Activated CD8-positive, alpha-beta memory T cell treated with anti-CD3 and anti-CD28 coated beads, Interleukin-2, amount 50 U/mL, for 4 hours (primary cell): ENCODE data around the gene CYP3A5.
"Not testable (repeated sequence)": the region's sequence is repeated elsewhere in the genome, so short reads cannot be mapped to it uniquely, and the experiment has no call there.

ENCODE experiments used
- DNase-seq: peaks from one replicate; pipeline ENCODE4 v3.0.0-alpha.2; 2020

CYP3A5 gene

GRCh38 chr7:99637414-99637813, 42.4 kb downstream of the CYP3A5 start:
- DNase-seq = not testable (repeated sequence)

GRCh38 chr7:99631295-99632109, 48.3 kb downstream of the CYP3A5 start:
- DNase-seq = peak; percentile 38

- no peak for DNase-seq
These were observed 50.2 kb downstream of the CYP3A5 start for GRCh38 chr7:99629643-99630042.

- no peak for DNase-seq
These were observed 51.0 kb downstream of the CYP3A5 start for GRCh38 chr7:99628471-99629465.

DNA sequence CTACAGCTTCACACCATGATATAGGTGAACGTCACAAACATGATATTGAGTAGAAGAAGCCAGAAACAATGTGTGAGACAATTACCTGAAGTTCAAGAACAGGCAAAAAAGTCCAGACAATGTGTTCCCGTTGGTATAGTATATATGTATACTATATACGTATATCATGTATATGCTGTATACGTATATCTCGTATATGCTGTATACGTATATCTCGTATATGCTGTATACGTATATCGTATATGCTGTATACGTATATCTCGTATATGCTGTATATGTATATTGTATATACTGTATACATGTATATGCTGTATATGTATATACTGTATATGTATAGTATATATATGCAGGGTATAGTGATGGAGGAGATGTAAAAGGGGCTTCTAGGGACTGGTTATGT, 52.3 kb downstream of the CYP3A5 start:
- no peak for DNase-seq

DNA sequence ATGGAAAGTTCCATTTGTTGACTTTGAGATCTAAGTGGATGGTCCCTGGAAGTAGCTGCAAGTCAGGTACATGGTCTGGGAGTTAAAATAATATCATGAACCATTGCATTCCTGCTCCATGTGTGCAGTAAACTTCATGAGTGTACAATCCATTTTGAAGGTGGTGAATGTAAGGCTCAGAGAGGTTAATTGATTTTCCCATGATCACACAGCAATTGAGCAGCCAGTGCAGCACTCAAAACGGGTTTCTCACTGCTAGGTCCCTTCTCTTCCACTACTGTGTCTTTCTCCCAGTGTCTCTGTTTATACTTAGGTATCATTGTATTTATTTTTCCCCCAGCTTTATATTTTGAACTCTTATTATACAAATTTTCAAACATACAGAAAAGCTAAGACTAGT, 53.1 kb downstream of the CYP3A5 start:
- DNase-seq = no peak

DNA sequence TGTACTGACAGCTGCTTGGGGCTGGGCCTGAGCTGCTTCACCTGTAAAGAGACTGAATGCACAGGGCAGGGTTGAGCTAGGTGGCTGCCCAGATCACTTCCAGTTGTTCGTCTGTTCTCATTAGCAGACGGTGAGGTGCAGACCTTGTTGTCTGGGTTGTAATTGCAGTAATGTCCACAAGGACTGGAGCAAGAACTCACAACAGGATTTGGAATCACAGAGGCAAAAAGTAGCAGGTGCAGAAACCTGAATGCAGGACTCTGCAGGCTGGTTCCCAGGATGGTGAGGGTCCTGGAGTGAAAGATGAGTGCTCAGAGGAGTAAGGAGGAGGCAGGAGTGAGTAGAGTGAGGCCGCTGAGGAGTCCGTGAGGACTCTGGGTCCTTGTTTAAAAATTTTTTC, 53.8 kb downstream of the CYP3A5 start:
- no peak for DNase-seq

DNA sequence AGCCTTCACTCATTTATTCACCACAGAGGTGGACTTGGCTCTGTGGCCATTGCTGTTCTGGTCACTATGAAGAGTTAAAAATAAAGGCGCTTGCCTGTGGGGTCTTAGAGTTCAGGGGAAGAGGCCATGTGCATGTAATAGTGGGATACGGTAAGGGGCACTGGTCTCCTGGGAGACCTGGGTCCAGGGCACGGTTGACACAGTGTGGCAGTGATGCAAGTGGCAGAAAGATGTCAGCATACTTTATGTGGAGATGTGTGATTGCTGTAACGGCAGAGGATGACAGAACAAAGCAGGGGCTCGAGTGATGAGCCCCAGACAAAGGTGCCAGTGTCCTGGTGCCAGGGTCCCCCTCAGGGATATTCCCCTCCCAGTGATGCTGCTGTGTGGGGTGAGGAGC, 54.5 kb downstream of the CYP3A5 start:
- no peak for DNase-seq

GRCh38 chr7:99624484-99624883, 55.3 kb downstream of the CYP3A5 start:
- DNase-seq = peak; percentile 68

DNA sequence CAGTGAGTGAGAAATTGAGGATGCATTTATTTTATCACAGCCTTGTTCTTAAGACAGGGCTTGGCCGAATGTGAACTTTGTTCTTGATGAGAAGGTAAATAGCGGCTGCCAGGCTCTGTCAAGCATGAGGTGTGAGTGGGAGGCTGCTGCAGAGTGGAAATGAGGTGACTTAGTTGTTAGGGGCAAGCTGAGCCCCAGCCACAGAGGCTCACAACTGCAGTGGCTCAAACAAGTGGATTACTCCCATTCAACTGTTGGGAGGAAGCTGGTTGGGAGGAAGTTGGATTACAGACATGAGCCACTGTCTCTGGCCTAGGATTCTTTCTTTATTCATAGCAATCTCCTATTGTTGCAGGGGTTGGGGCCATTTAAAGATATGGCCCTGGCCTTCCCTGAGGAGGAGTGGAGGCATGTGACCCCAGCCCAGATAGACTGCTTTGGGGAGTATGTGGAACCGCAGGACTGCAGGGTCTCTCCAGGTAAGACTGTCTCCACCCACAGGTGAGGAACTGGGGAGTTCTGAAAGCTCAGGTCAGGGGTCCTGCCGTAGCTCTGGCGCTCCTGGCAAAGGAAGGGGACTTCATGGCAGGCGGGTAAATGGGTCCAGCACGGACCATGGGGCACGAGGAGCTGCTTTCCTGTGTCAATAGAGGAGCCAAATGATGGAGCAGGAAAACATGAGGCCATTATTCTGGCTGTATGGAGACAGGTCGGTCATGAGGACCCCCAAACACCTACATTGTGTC, 55.9 kb downstream of the CYP3A5 start:
- DNase-seq = peak; percentile 36

DNA sequence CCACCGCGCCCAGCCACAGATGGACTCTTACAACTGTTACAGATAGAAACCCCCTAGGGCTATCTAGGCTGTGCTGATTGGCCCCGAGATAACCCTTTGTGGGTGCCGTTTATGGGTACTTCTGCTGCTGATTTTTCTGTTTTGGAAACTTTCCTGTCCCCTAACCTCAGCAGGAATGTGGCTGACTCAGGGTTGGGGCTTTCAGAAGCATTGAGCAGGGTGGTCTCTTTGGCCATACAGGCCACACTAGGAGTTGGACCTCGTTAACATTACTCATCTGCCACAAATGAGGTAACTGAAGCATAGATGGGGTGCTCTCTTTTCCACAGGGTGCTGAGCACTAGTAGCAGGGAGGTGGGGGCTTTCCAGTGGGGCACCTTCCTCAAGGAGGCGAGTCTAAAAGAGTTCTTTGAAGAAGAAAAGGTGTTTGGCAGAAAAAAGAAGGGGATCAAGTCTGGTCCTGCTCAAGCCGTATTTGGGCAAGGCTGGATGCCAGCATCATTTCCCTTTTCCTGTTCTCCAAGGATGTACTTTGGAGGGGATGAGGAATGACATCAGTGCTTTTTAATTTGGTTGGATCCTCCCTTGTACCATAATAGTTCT, 56.6 kb downstream of the CYP3A5 start:
- no peak for DNase-seq

GRCh38 chr7:99622596-99622995, 57.2 kb downstream of the CYP3A5 start:
- no peak for DNase-seq

DNA sequence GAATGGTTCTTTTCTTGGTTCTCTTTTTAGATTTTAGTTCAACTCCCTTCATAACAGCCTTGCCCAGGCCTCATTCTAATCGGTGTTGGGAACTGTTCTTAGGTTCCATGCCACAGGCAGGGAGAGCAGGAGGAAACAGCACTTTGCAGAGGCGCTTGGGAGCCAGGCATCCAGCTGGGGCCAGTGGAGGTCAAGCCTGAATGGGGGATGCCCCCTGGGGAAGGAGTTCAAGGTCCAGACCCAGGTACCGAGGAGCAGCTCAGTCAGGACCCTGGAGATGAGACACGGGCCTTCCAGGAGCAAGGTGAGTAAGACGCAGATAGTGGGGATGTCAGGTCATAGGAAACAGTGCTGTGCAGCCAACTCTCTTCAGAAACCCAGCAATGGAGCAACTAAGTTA, 58.5 kb downstream of the CYP3A5 start:
- DNase-seq = no peak

- DNase-seq = no peak
These were observed 60.1 kb downstream of the CYP3A5 start for GRCh38 chr7:99619571-99620130.

DNA sequence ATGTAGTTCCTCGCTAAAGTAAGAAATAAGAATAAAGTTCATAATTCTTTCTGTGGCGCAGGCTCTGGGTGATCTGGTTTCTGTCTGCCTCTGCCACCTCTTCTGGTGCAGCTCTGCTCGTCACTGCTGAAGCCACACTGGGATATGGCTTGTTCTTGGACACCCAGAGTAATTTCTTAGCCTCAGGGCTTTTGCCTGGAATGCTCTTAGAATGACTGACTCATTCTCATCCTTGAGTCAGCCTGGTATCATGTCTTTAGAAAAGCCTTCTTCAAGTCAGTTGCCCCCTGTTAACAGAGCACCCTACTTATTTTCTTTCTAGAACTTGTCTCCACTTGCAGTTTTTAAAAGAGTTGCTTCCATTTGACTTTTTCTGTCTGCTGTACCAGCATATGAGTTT, 61.1 kb downstream of the CYP3A5 start:
- DNase-seq = no peak

- DNase-seq = no peak
These were observed 62.5 kb downstream of the CYP3A5 start for GRCh38 chr7:99617192-99617781.

DNA sequence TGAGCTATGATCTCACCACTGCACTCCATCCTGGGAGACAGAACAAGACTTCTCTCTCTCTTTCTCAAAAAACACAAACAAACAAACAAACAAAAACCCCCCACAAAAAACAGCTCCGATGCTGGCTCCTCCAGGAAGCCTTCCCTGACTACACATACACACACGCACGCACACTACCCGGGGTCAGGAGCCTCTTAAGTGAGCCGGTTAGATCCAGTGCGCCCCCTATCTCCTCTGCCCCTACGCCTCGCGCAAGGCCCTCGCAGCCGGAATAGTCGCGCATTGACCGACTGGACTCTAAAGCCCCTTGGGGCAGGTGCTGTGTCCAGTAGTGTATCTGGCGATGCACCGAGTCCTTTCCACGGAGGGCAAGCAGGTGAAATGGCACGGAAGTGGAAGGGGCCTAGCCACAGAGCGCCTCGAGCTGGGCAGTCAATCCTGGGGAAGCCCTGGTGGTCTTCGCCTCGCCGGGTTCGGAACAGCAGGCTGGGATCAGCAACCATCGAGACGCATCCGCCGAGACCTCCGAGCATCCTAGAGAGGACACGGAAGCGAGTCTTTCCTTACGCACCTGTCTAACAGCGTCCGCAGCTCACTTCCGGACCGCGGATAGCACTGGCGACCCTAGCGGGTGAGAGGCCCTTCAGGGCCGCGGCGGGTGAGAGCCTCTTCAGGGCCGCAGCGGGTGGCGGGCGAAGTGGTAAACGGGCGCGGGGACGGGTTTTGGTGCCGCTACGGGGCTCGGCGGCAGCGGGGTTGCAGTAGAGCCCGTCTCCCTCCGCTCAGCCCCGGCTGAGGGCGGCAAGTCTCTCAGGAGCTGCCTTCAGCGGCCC, 63.2 kb downstream of the CYP3A5 start, which contains the start of gene ZSCAN25:
Gene ZSCAN25, plus strand, starts transcription at position 588 of the 833 bp plus-strand sequence. CDS start 2,661 bp downstream, outside the sequence.
- peak; percentile 84 for DNase-seq

- DNase-seq = no peak
These were observed 63.8 kb downstream of the CYP3A5 start for GRCh38 chr7:99615989-99616358.

DNA sequence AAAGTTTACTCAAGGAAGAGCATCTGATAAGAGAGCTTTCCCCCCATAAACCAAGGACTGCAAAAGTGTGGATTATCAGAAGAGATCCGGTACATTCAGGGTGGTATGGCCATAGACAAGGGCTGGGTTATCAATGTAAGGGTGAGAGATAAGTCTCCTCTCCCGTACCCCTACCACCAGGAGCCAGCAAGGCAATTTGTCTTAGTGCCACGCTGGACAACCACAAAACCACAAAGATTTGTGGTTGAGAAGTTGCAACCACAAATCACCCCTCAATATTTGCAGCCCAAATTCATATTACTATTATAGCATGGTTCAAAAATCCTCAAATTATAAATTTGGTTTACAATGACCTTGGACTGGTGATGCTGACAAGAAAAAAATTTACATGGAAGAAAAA, 65.3 kb downstream of the CYP3A5 start:
- DNase-seq = no peak

DNA sequence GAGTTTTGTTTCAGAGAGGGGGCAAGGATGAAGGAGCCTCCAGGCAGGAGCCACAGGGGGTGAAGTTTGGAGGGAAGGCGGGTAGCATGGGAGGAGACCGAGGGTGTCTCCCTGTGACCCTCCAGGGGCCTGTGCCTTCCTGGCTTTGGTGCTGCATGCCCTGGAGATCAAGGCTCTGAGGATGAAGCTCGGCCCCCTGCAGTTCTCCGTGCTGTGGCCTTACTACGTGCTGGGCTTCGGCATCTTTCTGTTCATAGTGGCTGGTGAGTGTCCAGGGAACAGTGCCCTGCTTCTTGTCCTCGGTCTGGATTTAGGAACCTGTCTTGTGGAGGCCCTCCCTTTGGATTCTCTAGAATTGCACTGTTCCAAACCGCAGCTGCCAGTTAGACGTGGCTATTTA, 72.2 kb downstream of the CYP3A5 start:
- DNase-seq = no peak

DNA sequence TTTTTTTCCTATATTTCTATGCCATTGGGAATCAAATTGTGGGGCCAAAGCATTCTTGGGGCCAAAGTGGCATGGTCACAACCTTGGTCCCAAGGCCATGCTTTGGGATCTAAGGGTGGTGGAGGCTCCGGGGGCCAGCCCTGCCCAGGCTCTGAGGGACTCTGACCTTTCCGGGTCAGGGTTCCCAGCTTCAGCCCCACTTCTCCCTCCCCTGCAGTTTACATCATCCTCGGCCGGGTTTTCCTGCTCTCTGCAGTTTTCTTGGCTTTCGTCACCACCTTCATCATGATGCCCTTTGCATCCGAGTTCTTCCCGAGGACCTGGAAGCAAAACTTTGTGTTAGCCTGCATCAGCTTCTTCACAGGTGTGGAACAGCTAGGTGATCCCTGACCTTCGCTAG, 73.3 kb downstream of the CYP3A5 start:
- no peak for DNase-seq
